CD14-positive monocyte (primary cell): ENCODE measurements around the gene LAMC1. TPM values are rescaled to one million over a fixed set of nuclear protein-coding genes. Genes with fewer than 3 reads are reported as not detected.

Experiments
- DNase-seq, 3 donors: peaks; one replicate each; pipeline ENCODE4 v3.0.0-alpha.2; 2011 to 2022
- H2AFZ ChIP-seq: 2 replicates; pipeline ENCODE4 v1.6.0; 2012; ENCODE audit warnings: mild to moderate bottlenecking, low read depth, low read length, inconsistent platforms; ENCODE audit not compliant: insufficient read depth, poor library complexity, severe bottlenecking
- H3K27ac ChIP-seq, 2 donors: 1 replicate in 1 of 2; 2 replicates in 1 of 2; pipeline ENCODE4 v1.5.1; 2012 to 2013; ENCODE audit warnings: low read length in 2 of 2, control low read depth in 1 of 2, inconsistent platforms in 1 of 2, low read depth in 1 of 2, mild to moderate bottlenecking in 1 of 2
- H3K27me3 ChIP-seq, 2 donors: one replicate each; pipeline versions ENCODE4 v1.6.0 to v1.6.1; 2011 to 2013; ENCODE audit warnings: low read length in 2 of 2; ENCODE audit not compliant: control insufficient read depth in 2 of 2, insufficient read depth in 2 of 2
- H3K36me3 ChIP-seq, 2 donors: replicated peaks in 1 of 2; 1 replicate in 1 of 2; 2 replicates in 1 of 2; pipeline versions ENCODE4 v1.5.1 to v1.6.1; 2012 to 2013; ENCODE audit warnings: low read length in 2 of 2, control low read depth in 1 of 2, inconsistent platforms in 1 of 2, mild to moderate bottlenecking in 1 of 2; ENCODE audit not compliant: insufficient read depth in 2 of 2, control insufficient read depth in 1 of 2
- H3K4me1 ChIP-seq, 2 donors: 1 replicate in 1 of 2; 2 replicates in 1 of 2; pipeline versions ENCODE4 v1.5.1 to v1.6.1; 2012 to 2013; ENCODE audit warnings: low read length in 2 of 2, control low read depth in 1 of 2, inconsistent platforms in 1 of 2, mild to moderate bottlenecking in 1 of 2, moderate library complexity in 1 of 2; ENCODE audit not compliant: insufficient read depth in 2 of 2, control insufficient read depth in 1 of 2
- H3K4me2 ChIP-seq: replicated peaks from 2 replicates; pipeline ENCODE3; 2012; ENCODE audit warnings: low read length, moderate library complexity, mild to moderate bottlenecking; ENCODE audit not compliant: poor library complexity, severe bottlenecking; ENCODE audit errors: extremely low read depth
- H3K4me3 ChIP-seq, 3 experiments: fragments of 200-600 bp in 1 of 3; sonication (generic) in 1 of 3; replicated peaks in 1 of 3; 1 replicate in 2 of 3; 2 replicates in 1 of 3; pipeline ENCODE4 v1.5.1; 2011 to 2013; ENCODE audit warnings: low read length in 3 of 3, mild to moderate bottlenecking in 3 of 3, control low read depth in 2 of 3, low read depth in 2 of 3, inconsistent platforms in 1 of 3, moderate library complexity in 1 of 3
- H3K79me2 ChIP-seq: 2 replicates; pipeline ENCODE4 v1.6.0; 2012; ENCODE audit warnings: mild to moderate bottlenecking, control low read depth, inconsistent platforms, low read length, moderate library complexity; ENCODE audit not compliant: insufficient read depth
- H3K9ac ChIP-seq: 2 replicates; pipeline ENCODE4 v1.6.0; 2017; ENCODE audit warnings: low read length, mild to moderate bottlenecking; ENCODE audit not compliant: insufficient read depth, poor library complexity, severe bottlenecking
- H3K9me3 ChIP-seq, 2 donors: replicated peaks in 1 of 2; 1 replicate in 1 of 2; 2 replicates in 1 of 2; pipeline versions ENCODE4 v1.5.1 to v1.6.1; 2012 to 2013; ENCODE audit warnings: low read length in 2 of 2, control low read depth in 1 of 2; ENCODE audit not compliant: control insufficient read depth in 1 of 2, insufficient read depth in 1 of 2
- H4K20me1 ChIP-seq: 2 replicates; pipeline ENCODE4 v1.6.0; 2012; ENCODE audit warnings: mild to moderate bottlenecking, low read length, control low read depth, moderate library complexity; ENCODE audit not compliant: insufficient read depth
- H3K27ac Mint-ChIP-seq, 7 donors: one replicate each; pipeline ENCODE4 v1.8.0; 2020; ENCODE audit warnings: mild to moderate bottlenecking in 7 of 7, mixed read lengths in 7 of 7, moderate library complexity in 6 of 7, inconsistent platforms in 2 of 7
- H3K27me3 Mint-ChIP-seq, 3 donors: one replicate each; pipeline ENCODE4 v1.8.0; 2021 to 2022; ENCODE audit warnings: low read depth in 3 of 3, mild to moderate bottlenecking in 3 of 3, mixed read lengths in 3 of 3, moderate library complexity in 3 of 3, inconsistent platforms in 1 of 3
- H3K36me3 Mint-ChIP-seq, 2 donors: one replicate each; pipeline ENCODE4 v1.8.0; 2020; ENCODE audit warnings: mixed read lengths in 2 of 2, inconsistent platforms in 1 of 2, mild to moderate bottlenecking in 1 of 2
- H3K4me1 Mint-ChIP-seq: one replicate; pipeline ENCODE4 v1.8.0; 2020; ENCODE audit warnings: mild to moderate bottlenecking, mixed read lengths
- H3K4me3 Mint-ChIP-seq, 2 donors: one replicate each; pipeline ENCODE4 v1.8.0; 2020; ENCODE audit warnings: mild to moderate bottlenecking in 2 of 2, mixed read lengths in 2 of 2, moderate library complexity in 1 of 2
- H3K9me3 Mint-ChIP-seq, 7 donors: one replicate each; pipeline ENCODE4 v1.8.0; 2020 to 2022; ENCODE audit warnings: mixed read lengths in 7 of 7, mild to moderate bottlenecking in 6 of 7, moderate library complexity in 6 of 7, inconsistent platforms in 2 of 7
- CTCF ChIP-seq: fragments of 200-600 bp; IDR thresholded peaks from one replicate; pipeline ENCODE4 v1.8.0; 2022; ENCODE audit warnings: antibody characterized with exemption, mild to moderate bottlenecking
- WGBS: methylation state at CpG from one replicate; pipeline ENCODE4 v1.1.5; 2013; ENCODE audit warnings: missing lambda C conversion rate; ENCODE audit not compliant: insufficient coverage; 5-methylcytosine and 5-hydroxymethylcytosine counted together
- intact Hi-C, 2 donors: fragments of 100-400 bp; cut with micrococcal nuclease; formaldehyde crosslinking; loops; one replicate each; pipeline versions ENCODE4 v1.15.0 to v1.15.1; 2023
- polyA plus RNA-seq, 3 donors: library from polyadenylated mRNA; depleted of rRNA in 1 of 3; unstranded in 2 of 3; stranded (reverse) in 1 of 3; fragments of 300-500 nt in 2 of 3; fragments of >200 nt in 1 of 3; fragmentation: Illumina TruSeq in 2 of 3; gene quantifications; 1 replicate in 2 of 3; 2 replicates in 1 of 3; pipeline ENCODE4 v1.2.3, GENCODE V29; 2012 to 2021

Gene LAMC1
- polyA plus RNA-seq, 3 donors: 0.34 to 1.7 (median 0.95) TPM

GRCh38 chr1:183116416-183116815, 93.2 kb downstream of the LAMC1 start:
- intact Hi-C loops: no loop called here
- Histone ChIP-seq H3K4me2 (no peak overlapping the region), H3K4me1 (no peaks in the 10 kb centered on the region), H3K27ac (no peak overlapping the region), H3K9me3 (no peaks in the 10 kb centered on the region), H3K4me3 (no peak overlapping the region), H3K27me3 (no peaks in the 10 kb centered on the region), H3K79me2 (no peaks in the 10 kb centered on the region), H4K20me1 (no peaks in the 10 kb centered on the region), H2AFZ (no peak overlapping the region), H3K9ac (no peak overlapping the region), H3K36me3 (no peaks in the 10 kb centered on the region)
- Mint-ChIP-seq H3K36me3 (no peaks in the 10 kb centered on the region), H3K27ac (no peak overlapping the region), H3K9me3 (peaks cover 0 to 5% (median 0%) of the 10 kb centered on the region in 7 donors), H3K4me1 (no peaks in the 10 kb centered on the region), H3K27me3 (peaks cover 2 to 4% (median 2%) of the 10 kb centered on the region in 3 donors), H3K4me3 (no peak overlapping the region)
- DNase-seq: no peak
- no peak for TF ChIP-seq CTCF
- WGBS: no CpG with 5 or more reads among the region's 4 CpGs

- Mint-ChIP-seq H3K27ac (no peak overlapping the region), H3K4me1 (peaks cover 3% of the 10 kb centered on the region), H3K4me3 (no peak overlapping the region), H3K36me3 (peaks cover 0 to 4% of the 10 kb centered on the region in 2 donors), H3K9me3 (no peaks in the 10 kb centered on the region), H3K27me3 (peaks cover 0 to 4% (median 2%) of the 10 kb centered on the region in 3 donors)
- H4K20me1 ChIP-seq: no peaks in the 10 kb centered on the region
- 100% methylated on average over 2 of the region's 3 CpGs for WGBS
- H3K4me2 ChIP-seq: no peak overlapping the region
- TF ChIP-seq CTCF: no peak
- no peaks in the 10 kb centered on the region for H3K9me3 ChIP-seq
- H3K79me2 ChIP-seq: no peaks in the 10 kb centered on the region
- intact Hi-C loops: no loop called here
- no peak for DNase-seq
- no peak overlapping the region for H2AFZ ChIP-seq
- H3K4me1 ChIP-seq: no peaks in the 10 kb centered on the region
- H3K27ac ChIP-seq: no peak overlapping the region
- no peaks in the 10 kb centered on the region for H3K36me3 ChIP-seq
- H3K9ac ChIP-seq: no peak overlapping the region
- H3K27me3 ChIP-seq: no peaks in the 10 kb centered on the region
- H3K4me3 ChIP-seq: no peak overlapping the region
Measured at GRCh38 chr1:183121609-183122008, 98.4 kb downstream of the LAMC1 start.
